Chondrocyte (in vitro differentiated cells): ENCODE measurements around the gene SCRN1. TPM values are rescaled to one million over a fixed set of nuclear protein-coding genes. Genes with fewer than 3 reads are reported as not detected.

Experiments
- DNase-seq: peaks from one replicate; pipeline ENCODE4 v3.0.0; 2021; ENCODE audit warnings: mixed read lengths, low spot score
- H3K27ac Mint-ChIP-seq: one replicate; pipeline ENCODE4 v1.8.0; 2021; ENCODE audit warnings: mild to moderate bottlenecking, moderate library complexity, mixed read lengths; ENCODE audit not compliant: unreplicated experiment
- H3K27me3 Mint-ChIP-seq: 2 replicates; pipeline ENCODE4 v1.8.0; 2021; ENCODE audit warnings: low read depth, mixed read lengths
- H3K36me3 Mint-ChIP-seq: 2 replicates; pipeline ENCODE4 v1.8.0; 2021; ENCODE audit warnings: low read depth, mixed read lengths
- H3K4me1 Mint-ChIP-seq: 2 replicates; pipeline ENCODE4 v1.8.0; 2021; ENCODE audit warnings: low read depth, mild to moderate bottlenecking, mixed read lengths
- H3K4me3 Mint-ChIP-seq: one replicate; pipeline ENCODE4 v1.8.0; 2021; ENCODE audit warnings: mild to moderate bottlenecking, moderate library complexity, mixed read lengths; ENCODE audit not compliant: unreplicated experiment
- H3K9me3 Mint-ChIP-seq: 2 replicates; pipeline ENCODE4 v1.8.0; 2021; ENCODE audit warnings: low read depth, mixed read lengths
- total RNA-seq: library from RNA; stranded (reverse); gene quantifications from 3 replicates; pipeline ENCODE4 v1.2.1, GENCODE V29; 2021
- TF ChIP-seq, protein P1 (sequence below): fragments of 200-600 bp; sonication (generic); IDR thresholded peaks from 2 replicates; pipeline ENCODE4 v1.5.0; 2021; ENCODE audit warnings: antibody characterized with exemption, mild to moderate bottlenecking, moderate library complexity

SCRN1 gene
- total RNA-seq, 1 donor from 2014 or later: 129 TPM

DNA sequence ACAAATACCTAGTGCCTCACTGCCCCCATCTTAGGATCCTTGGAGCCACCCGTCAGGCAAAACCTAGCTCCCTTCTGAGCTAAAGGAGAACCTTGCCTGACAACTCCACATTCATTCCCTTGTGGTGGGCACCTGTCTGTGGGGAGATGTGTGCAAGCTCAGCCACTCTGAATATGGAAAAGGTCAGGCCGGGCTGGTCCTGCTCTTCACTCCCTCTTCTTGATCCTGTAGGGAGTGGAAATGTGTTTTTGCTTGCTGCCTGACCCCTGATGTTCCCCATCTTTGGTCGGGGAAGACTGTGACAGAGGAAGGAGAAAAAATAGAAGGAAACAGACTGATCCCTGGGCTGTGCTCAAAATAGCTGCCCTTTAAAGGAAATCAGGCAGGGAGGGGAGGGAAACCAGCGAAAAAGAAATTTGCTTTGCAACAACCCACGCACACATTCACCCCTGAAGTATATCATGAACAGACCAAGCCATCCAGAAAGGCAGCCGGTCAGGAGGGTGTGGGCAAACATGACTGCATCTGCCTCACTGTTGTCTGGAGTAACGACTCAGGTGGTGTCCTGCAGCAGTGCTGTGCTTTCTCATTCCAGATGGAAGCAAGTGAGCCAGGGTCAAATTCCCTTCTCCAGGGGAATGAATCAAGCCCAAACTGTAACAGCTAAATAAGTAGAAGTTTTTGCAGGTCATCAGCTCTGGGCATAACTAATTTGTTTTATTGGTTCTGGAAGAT, 74.0 kb downstream of the SCRN1 start:
- peak overlapping the region; percentile 41 for H3K27ac Mint-ChIP-seq
- H3K27me3 Mint-ChIP-seq: no peaks in the 10 kb centered on the region
- DNase-seq: no peak
- peaks cover 12% of the 10 kb centered on the region for H3K36me3 Mint-ChIP-seq
- peaks cover 3% of the 10 kb centered on the region for H3K9me3 Mint-ChIP-seq
- no peak overlapping the region for H3K4me3 Mint-ChIP-seq
- peaks cover 12% of the 10 kb centered on the region for H3K4me1 Mint-ChIP-seq
- TF ChIP-seq, protein P1, sequence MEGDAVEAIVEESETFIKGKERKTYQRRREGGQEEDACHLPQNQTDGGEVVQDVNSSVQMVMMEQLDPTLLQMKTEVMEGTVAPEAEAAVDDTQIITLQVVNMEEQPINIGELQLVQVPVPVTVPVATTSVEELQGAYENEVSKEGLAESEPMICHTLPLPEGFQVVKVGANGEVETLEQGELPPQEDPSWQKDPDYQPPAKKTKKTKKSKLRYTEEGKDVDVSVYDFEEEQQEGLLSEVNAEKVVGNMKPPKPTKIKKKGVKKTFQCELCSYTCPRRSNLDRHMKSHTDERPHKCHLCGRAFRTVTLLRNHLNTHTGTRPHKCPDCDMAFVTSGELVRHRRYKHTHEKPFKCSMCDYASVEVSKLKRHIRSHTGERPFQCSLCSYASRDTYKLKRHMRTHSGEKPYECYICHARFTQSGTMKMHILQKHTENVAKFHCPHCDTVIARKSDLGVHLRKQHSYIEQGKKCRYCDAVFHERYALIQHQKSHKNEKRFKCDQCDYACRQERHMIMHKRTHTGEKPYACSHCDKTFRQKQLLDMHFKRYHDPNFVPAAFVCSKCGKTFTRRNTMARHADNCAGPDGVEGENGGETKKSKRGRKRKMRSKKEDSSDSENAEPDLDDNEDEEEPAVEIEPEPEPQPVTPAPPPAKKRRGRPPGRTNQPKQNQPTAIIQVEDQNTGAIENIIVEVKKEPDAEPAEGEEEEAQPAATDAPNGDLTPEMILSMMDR: no peak

DNA sequence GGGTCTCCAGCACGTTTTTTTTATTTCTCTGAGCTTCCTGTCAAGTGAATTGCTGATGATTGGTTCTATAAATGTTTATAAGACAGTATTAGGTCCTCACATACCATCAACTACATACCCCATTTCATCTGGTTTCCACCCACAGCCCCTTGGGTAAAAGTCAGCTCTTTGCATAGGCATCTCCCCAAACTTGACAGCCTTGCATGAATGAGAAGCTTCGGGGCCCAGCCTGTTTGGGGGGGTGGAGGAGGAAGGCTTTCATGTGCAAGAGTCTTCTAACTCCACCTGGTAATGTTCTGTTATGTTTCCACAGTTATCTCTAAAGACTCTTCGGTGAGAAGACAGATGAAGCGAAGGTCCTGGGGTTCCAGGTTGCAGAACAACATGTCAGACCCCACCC, 75.4 kb downstream of the SCRN1 start:
- Mint-ChIP-seq H3K27ac (no peak overlapping the region), H3K27me3 (no peaks in the 10 kb centered on the region), H3K4me3 (no peak overlapping the region)

DNA sequence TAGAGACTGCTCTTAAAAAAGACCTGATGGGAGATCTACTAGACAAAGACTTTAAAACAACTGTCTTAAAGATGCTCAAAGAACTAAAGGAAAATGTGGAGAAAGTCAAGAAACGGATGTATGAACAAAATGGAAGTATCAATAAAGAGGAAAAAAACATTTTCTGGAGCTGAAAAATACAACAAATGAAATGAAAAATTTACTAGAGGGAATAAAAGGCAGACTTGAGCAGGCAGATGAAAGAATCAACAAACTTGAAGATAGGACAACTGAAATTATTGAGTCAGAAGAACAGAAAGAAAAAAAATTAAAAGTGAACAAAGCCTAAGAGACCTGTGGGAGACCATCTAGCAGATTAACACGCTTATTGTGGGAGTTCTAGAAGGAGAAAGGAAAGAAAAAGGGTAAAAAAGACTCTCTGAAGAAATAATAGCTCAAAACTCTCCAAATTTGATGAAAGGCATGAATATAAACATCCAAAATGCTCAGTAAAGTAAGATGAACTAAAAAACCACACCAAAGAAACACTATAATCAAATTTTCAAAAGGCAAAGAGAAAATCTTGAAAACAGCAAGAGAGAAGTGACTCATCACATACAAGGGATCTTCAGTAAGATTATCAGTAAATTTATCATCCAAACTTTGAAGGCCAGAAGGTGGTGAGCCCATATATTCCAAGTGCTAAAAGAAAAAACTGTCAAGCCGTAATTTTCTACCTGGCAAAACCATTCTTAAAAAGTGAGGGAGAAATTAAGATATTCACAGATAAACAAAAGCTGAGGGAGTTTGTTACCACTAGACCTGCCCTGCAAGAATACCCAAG, 83.2 kb downstream of the SCRN1 start:
- TF ChIP-seq, protein P1: no peak
- H3K4me1 Mint-ChIP-seq: no peaks in the 10 kb centered on the region
- H3K27me3 Mint-ChIP-seq: no peaks in the 10 kb centered on the region
- H3K4me3 Mint-ChIP-seq: no peak overlapping the region
- H3K27ac Mint-ChIP-seq: no peak overlapping the region
- H3K36me3 Mint-ChIP-seq: peaks cover 23% of the 10 kb centered on the region
- H3K9me3 Mint-ChIP-seq: peaks cover 30% of the 10 kb centered on the region
- no peak for DNase-seq

More for the DNA sequence above, 75.4 kb downstream of the SCRN1 start:
- TF ChIP-seq, protein P1: no peak
- Mint-ChIP-seq H3K36me3 (peaks cover 7% of the 10 kb centered on the region), H3K4me1 (peaks cover 12% of the 10 kb centered on the region), H3K9me3 (peaks cover 3% of the 10 kb centered on the region)
- no peak for DNase-seq

DNA sequence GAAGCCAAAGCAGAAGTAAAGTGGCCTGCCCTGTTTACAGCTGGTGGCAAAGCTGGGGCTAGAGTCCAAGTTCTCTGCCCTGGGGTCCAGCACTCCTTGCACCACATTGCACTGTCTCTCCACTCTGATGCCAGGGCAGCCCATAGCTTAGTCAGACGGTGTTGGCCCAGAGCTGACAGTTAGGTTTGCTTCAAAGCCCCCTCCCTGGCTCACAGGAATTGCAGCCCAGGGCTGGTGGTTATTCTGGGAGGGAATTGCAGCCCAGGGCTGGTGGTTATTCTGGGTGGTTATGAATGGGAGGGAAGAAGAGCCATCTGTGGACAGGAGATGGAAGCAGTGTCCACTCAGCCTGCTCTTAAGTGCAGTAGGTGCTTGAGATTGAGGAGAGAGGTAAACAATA, 88.9 kb downstream of the SCRN1 start:
- DNase-seq: no peak
- Mint-ChIP-seq H3K4me1 (no peaks in the 10 kb centered on the region), H3K4me3 (no peak overlapping the region), H3K27ac (no peak overlapping the region), H3K9me3 (peaks cover 22% of the 10 kb centered on the region), H3K27me3 (no peaks in the 10 kb centered on the region), H3K36me3 (peaks cover 8% of the 10 kb centered on the region)
- TF ChIP-seq, protein P1: no peak

DNA sequence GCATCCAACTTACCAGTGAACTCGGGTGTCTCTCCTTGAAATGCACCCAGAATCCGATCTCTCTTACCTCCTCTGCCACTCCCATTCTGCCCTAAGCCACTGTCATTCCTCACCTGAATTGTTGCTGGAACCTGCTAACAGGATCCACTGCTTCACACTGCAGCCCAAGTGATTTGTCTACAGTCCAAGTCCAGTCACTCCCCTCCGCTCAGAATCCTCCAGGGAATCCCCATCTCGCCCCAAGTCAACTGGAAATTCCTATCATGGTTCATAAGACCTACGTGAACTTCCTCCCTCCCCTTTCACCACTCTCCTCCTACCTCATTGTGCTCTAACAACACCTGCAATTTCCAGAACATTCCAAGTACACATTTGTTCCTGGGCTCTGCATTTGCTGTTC, 91.3 kb downstream of the SCRN1 start:
- Mint-ChIP-seq H3K4me3 (no peak overlapping the region), H3K4me1 (no peaks in the 10 kb centered on the region), H3K27me3 (no peaks in the 10 kb centered on the region), H3K27ac (no peak overlapping the region), H3K9me3 (peaks cover 16% of the 10 kb centered on the region), H3K36me3 (peaks cover 3% of the 10 kb centered on the region)
- no peak for DNase-seq
- TF ChIP-seq, protein P1: no peak
